Heart left ventricle (tissue), 13 donors: Measurements from ENCODE around the gene MAN1C1.

Experiments used
- POLR2A ChIP-seq, 2 donors: fragments of 450-650 bp; IDR thresholded peaks; one replicate each; pipeline ENCODE4 v1.6.1; 2017; ENCODE audit warnings: antibody characterized with exemption in 2 of 2, mild to moderate bottlenecking in 2 of 2, moderate library complexity in 2 of 2
- TF ChIP-seq, protein P1 (sequence below), 12 donors: fragments of 200-600 bp; sonication (generic) in 4 of 12; IDR thresholded peaks; one replicate each; pipeline versions ENCODE4 v1.5.0 to v1.8.0; 2018 to 2022; ENCODE audit warnings: antibody characterized with exemption in 12 of 12, mild to moderate bottlenecking in 5 of 12
- donor health status: ischemic (EF 13 %, LVEDD 7.1; RV severe dilation, severe dysfunction).
- donor health status: DM: no; HTN: yes; CAD: no.
- donor health status: DM: no; HTN: no; CAD: no.
- donor health status: ischemic (EF 25% LVEDD 6.9; RV normal size, moderate dysfunction).
- donor health status: ischemic (EF 25% LVEDD 5.7; RV mildly dilated, moderate dysfunction).
- donor health status: ischemic (EF 35%, LVEDD 5.7; RV mildly dilated, moderate dysfunction).
- donor health status: nonischemic (EF 11% LVEDD 7.7; RV severe dilation, severe dysfunction).
- donor health status: DM: yes; HTN: yes; CAD: no.
- donor health status: PGD.
- donor health status: ischemic (EF 29% LVEDD 5.4; RV normal size, mild dysfunction).
- donor health status: nonischemic (EF 23%, LVEDD 6.1; RV moderate dilation, normal function).

DNA sequence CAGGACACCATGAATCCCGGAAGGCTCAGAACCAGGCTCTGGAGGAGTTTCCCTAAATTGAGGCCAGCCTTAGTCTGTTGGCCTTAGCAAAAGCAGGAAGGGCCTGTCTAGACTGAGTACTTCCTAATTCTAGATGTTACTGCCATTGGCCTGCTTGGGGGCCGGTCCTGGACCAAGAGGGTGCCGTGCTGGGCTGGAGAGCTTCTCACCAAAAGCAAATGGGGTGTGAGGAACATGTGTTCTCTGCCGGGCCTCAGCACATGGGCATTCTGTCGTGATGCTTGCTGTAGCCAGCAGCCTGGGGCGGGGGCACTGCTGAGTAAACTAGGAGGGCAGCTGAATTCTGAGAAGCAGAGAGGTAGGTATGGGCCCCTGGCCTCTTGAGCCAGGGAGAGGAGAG lies 35.7 kb upstream of the MAN1C1 start:
- TF ChIP-seq, protein P1, sequence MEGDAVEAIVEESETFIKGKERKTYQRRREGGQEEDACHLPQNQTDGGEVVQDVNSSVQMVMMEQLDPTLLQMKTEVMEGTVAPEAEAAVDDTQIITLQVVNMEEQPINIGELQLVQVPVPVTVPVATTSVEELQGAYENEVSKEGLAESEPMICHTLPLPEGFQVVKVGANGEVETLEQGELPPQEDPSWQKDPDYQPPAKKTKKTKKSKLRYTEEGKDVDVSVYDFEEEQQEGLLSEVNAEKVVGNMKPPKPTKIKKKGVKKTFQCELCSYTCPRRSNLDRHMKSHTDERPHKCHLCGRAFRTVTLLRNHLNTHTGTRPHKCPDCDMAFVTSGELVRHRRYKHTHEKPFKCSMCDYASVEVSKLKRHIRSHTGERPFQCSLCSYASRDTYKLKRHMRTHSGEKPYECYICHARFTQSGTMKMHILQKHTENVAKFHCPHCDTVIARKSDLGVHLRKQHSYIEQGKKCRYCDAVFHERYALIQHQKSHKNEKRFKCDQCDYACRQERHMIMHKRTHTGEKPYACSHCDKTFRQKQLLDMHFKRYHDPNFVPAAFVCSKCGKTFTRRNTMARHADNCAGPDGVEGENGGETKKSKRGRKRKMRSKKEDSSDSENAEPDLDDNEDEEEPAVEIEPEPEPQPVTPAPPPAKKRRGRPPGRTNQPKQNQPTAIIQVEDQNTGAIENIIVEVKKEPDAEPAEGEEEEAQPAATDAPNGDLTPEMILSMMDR (IDR thresholded peaks at IDR 0.05), result no peak
- no peak for TF ChIP-seq POLR2A (IDR thresholded peaks at IDR 0.05)
